Stimulated activated CD4-positive, alpha-beta T cell treated with anti-CD3 and anti-CD28 coated beads, Interleukin-1b, Interleukin-23, amount 100 ng/mL, for 4 hours (primary cell): Measurements from ENCODE around the gene FBN3.

ENCODE experiments used
- DNase-seq, 2 donors: peaks; one replicate each; pipeline ENCODE4 v3.0.0-alpha.2; 2020; ENCODE audit warnings: low read depth in 2 of 2

FBN3 gene

GRCh38 chr19:8089664-8090601 is 59.5 kb downstream of the FBN3 start:
- no peak for DNase-seq

GRCh38 chr19:8088752-8089663 is 60.4 kb downstream of the FBN3 start:
- DNase-seq: no peak

- no peak for DNase-seq
Measured at GRCh38 chr19:8087876-8088275, 61.5 kb downstream of the FBN3 start.

- DNase-seq: no peak
Measured at GRCh38 chr19:8086849-8087248, 62.5 kb downstream of the FBN3 start.

GRCh38 chr19:8085598-8086408 is 63.6 kb downstream of the FBN3 start:
- DNase-seq: no peak

GRCh38 chr19:8084152-8084551 is 65.2 kb downstream of the FBN3 start:
- DNase-seq: no peak

- DNase-seq: no peak
Measured at GRCh38 chr19:8083141-8083540, 66.3 kb downstream of the FBN3 start.

- DNase-seq: no peak
Measured at GRCh38 chr19:8081569-8082550, 67.5 kb downstream of the FBN3 start.

GRCh38 chr19:8080832-8081231 is 68.6 kb downstream of the FBN3 start:
- no peak for DNase-seq

GRCh38 chr19:8079988-8080387 is 69.4 kb downstream of the FBN3 start:
- DNase-seq: no peak

- no peak for DNase-seq
Measured at GRCh38 chr19:8075158-8076074, 74.0 kb downstream of the FBN3 start.

- DNase-seq: no peak
Measured at GRCh38 chr19:8074501-8074900, 74.9 kb downstream of the FBN3 start.

- no peak for DNase-seq
Measured at GRCh38 chr19:8071912-8072311, 77.5 kb downstream of the FBN3 start.

- DNase-seq: no peak
Measured at GRCh38 chr19:8069096-8069973, 80.1 kb downstream of the FBN3 start.

GRCh38 chr19:8065875-8066261 is 83.5 kb downstream of the FBN3 start:
- DNase-seq: no peak

GRCh38 chr19:8064911-8065874 is 84.2 kb downstream of the FBN3 start:
- DNase-seq: no peak

GRCh38 chr19:8057545-8058270 is 91.7 kb downstream of the FBN3 start:
- no peak for DNase-seq
